GM20000 (cell line): ENCODE data around the gene CENPL.
"Not testable (repeated sequence)": the region's sequence is repeated elsewhere in the genome, so short reads cannot be mapped to it uniquely, and the experiment has no call there.

Source experiments
- DNase-seq: peaks from one replicate; pipeline ENCODE4 v3.0.0; 2012; ENCODE audit warnings: low spot score
- CTCF ChIP-seq: IDR thresholded peaks from 2 replicates; pipeline ENCODE4 v1.5.1; 2012; ENCODE audit warnings: mild to moderate bottlenecking, control low read depth; ENCODE audit errors: extremely low read depth, missing control alignments

Gene CENPL

GRCh38 chr1:173798078-173798477, 26.6 kb downstream of the CENPL start:
- TF ChIP-seq CTCF: no peak
- no peak for DNase-seq

- TF ChIP-seq CTCF: no peak
- no peak for DNase-seq
Measured at GRCh38 chr1:173789841-173790240, 34.8 kb downstream of the CENPL start.

GRCh38 chr1:173784997-173785396, 39.7 kb downstream of the CENPL start:
- no peak for DNase-seq
- no peak for TF ChIP-seq CTCF

- TF ChIP-seq CTCF: no peak
- DNase-seq: no peak
Measured at GRCh38 chr1:173779936-173780335, 44.7 kb downstream of the CENPL start.

DNA sequence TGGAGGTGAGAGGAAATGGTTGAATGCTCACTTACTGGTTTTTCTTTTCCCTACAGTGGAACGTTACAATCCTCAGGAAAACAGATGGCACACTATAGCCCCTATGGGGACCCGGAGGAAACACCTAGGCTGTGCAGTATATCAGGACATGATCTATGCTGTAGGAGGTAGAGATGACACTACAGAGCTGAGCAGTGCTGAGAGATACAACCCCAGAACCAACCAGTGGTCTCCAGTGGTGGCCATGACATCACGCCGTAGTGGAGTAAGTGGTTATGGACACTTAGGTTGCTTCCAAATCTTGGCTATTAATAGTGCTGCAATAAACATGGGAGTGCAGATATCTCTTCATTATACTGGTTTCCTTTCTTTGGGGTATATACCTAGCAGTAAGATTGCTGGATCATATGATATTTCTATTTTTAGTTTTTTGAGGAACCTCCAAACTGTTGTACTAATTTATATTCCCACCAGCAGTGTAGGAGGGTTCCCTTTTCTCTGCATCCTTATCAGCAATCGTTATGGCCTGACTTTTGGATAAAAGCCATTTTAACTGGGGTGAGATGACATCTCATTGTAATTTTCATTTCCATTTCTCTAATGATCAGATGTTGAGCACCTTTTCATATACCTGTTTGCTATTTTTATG, 49.0 kb downstream of the CENPL start:
- DNase-seq: no peak
- TF ChIP-seq CTCF: no peak

GRCh38 chr1:173771560-173771959, 53.1 kb downstream of the CENPL start:
- no peak for TF ChIP-seq CTCF
- DNase-seq: no peak

DNA sequence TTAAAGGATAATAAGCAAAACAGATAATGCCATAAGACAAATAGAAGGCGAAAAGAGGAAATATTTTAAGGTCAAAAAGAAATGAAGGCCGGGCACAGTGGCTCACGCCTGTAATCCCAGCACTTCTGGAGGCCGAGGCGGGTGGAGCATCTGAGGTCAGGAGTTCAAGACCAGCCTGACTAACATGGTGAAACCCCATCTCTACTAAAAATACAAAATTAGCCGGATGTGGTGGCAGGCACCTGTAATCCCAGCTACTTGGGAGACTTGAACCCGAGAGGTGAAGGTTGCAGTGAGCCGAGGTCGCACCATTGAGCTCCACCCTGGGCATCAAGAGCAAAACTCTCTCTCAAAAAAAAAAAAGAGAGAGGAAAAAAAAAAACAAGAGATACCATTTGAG, 54.4 kb downstream of the CENPL start:
- DNase-seq: not testable (repeated sequence)

DNA sequence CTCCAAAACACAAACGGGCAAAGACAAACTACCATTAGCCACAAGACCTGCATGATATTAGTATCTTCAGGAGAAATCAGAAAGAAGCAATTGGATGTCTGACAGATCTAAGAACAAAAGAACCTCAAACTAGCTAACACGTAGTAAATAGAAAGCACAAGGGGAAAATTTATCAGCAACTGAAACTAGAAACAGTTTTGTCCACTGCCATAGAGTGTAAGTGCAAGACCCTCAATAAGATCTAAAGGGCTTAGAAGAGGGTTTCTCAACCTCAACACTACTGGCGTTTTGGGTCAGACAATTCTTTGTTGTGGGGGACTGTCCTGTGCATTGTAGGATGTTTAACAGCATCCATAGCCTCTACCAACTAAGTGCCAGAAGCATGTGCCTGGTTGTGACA, 55.9 kb downstream of the CENPL start:
- no peak for DNase-seq
- TF ChIP-seq CTCF: no peak
